CD8-positive, alpha-beta memory T cell (primary cell): Measurements from ENCODE around the gene NCBP1. TPM values are rescaled to one million over a fixed set of nuclear protein-coding genes. Genes with fewer than 3 reads are reported as not detected.

Source experiments
- CTCF ChIA-PET: fragments of 350-600 bp; sonication (Branson Sonifier 250); formaldehyde crosslinking; loops from one replicate; lab custom pipeline; 2021; ENCODE audit warnings: antibody characterized with exemption; lab: Charles Lee
- POLR2A ChIA-PET: fragments of 350-600 bp; sonication (Branson Sonifier 250); formaldehyde crosslinking; loops from one replicate; lab custom pipeline; 2021; ENCODE audit warnings: antibody characterized with exemption; lab: Charles Lee
- DNase-seq, 5 donors: peaks; one replicate each; pipeline versions ENCODE4 v3.0.0 to v3.0.0-alpha.2; 2020 to 2022; ENCODE audit warnings: mixed read lengths in 1 of 5
- H3K27ac ChIP-seq: one replicate; pipeline ENCODE4 v1.7.0; 2013; ENCODE audit warnings: low read depth, mild to moderate bottlenecking, low read length, moderate library complexity
- H3K27me3 ChIP-seq: 2 replicates; pipeline ENCODE4 v1.7.0; 2013; ENCODE audit warnings: low read length, mild to moderate bottlenecking; ENCODE audit not compliant: insufficient read depth, poor library complexity, severe bottlenecking
- H3K36me3 ChIP-seq: 2 replicates; pipeline ENCODE4 v1.7.0; 2013; ENCODE audit warnings: mild to moderate bottlenecking, low read length, moderate library complexity; ENCODE audit not compliant: insufficient read depth
- H3K4me1 ChIP-seq: 2 replicates; pipeline ENCODE4 v1.7.0; 2013; ENCODE audit warnings: mild to moderate bottlenecking, low read length, moderate library complexity; ENCODE audit not compliant: insufficient read depth
- H3K4me3 ChIP-seq: 2 replicates; pipeline ENCODE4 v1.7.0; 2013; ENCODE audit warnings: mild to moderate bottlenecking, low read length
- H3K9me3 ChIP-seq: 2 replicates; pipeline ENCODE4 v1.7.0; 2013; ENCODE audit warnings: mild to moderate bottlenecking, low read length
- H3K27ac Mint-ChIP-seq, 8 donors: one replicate each; pipeline ENCODE4 v1.8.0; 2020 to 2021; ENCODE audit warnings: mixed read lengths in 8 of 8, mild to moderate bottlenecking in 6 of 8, inconsistent platforms in 3 of 8, moderate library complexity in 3 of 8
- H3K27me3 Mint-ChIP-seq, 2 donors: one replicate each; pipeline ENCODE4 v1.8.0; 2020 to 2021; ENCODE audit warnings: mixed read lengths in 2 of 2, mild to moderate bottlenecking in 1 of 2, moderate library complexity in 1 of 2
- H3K36me3 Mint-ChIP-seq, 3 donors: one replicate each; pipeline ENCODE4 v1.8.0; 2020 to 2021; ENCODE audit warnings: mixed read lengths in 3 of 3, inconsistent platforms in 1 of 3, mild to moderate bottlenecking in 1 of 3
- H3K4me1 Mint-ChIP-seq, 3 donors: one replicate each; pipeline ENCODE4 v1.8.0; 2020 to 2021; ENCODE audit warnings: mixed read lengths in 3 of 3, inconsistent platforms in 1 of 3, mild to moderate bottlenecking in 1 of 3
- H3K4me3 Mint-ChIP-seq, 7 donors: one replicate each; pipeline ENCODE4 v1.8.0; 2020 to 2021; ENCODE audit warnings: mixed read lengths in 7 of 7, mild to moderate bottlenecking in 6 of 7, moderate library complexity in 4 of 7, inconsistent platforms in 2 of 7
- H3K9me3 Mint-ChIP-seq, 5 donors: one replicate each; pipeline ENCODE4 v1.8.0; 2020 to 2022; ENCODE audit warnings: mixed read lengths in 5 of 5, mild to moderate bottlenecking in 3 of 5, moderate library complexity in 2 of 5, inconsistent platforms in 1 of 5
- polyA plus RNA-seq: library from polyadenylated mRNA; unstranded; fragments of 300-500 nt; fragmentation: Illumina TruSeq; gene quantifications from one replicate; pipeline ENCODE4 v1.2.3, GENCODE V29; 2021
- total RNA-seq, 2 experiments: library from RNA; stranded (reverse); gene quantifications; one replicate each; pipeline ENCODE4 v1.2.3, GENCODE V29; 2021

NCBP1 gene
- total and polyA plus RNA-seq, 3 experiments from 2014 or later, result 15.4 to 49.6 (median 47.7) TPM

DNA sequence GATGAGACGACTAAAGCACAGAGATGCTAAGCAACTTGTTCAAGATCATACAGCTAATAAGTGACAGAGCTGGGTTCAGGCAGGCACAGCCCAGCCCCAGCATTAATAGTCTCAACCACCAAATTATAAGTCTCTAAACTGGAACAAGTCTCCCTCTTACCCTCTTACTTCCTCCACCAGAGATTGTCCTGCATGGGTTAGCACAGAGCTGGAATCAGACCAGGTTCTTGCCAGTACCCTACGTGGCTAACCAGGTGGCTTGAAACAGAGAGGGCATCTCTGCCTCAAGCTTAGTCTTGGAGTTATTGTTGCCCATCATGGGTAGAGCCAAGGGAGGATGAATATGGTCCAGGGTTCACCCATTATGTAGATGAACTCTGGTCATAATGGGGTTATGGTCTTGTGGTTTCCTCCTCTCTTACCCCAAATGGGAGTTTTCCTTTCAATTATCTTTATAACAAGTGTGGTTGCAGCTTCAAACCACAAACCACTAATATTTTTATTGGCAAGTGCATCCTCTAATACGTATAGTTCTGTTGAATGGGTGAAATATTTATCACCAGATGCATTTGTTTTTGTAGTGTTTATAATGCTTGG lies 71.8 kb downstream of the NCBP1 start:
- H3K36me3 Mint-ChIP-seq, result no peaks in the 10 kb centered on the region
- H3K4me1 Mint-ChIP-seq, result peaks cover 22 to 29% (median 24%) of the 10 kb centered on the region in 3 donors
- no peak overlapping the region for H3K4me3 Mint-ChIP-seq
- peaks cover 7 to 40% of the 10 kb centered on the region in 2 donors for H3K27me3 Mint-ChIP-seq
- CTCF ChIA-PET, result interaction anchor here (1.6 to 2.0 kb wide), 2 partner anchors 8 to 197 kb away, joined by 8 to 9 read pairs; partner anchors contain the start of gene XPA
- Histone ChIP-seq H3K9me3 (no peaks in the 10 kb centered on the region), H3K36me3 (no peaks in the 10 kb centered on the region), H3K4me1 (peaks cover 13% of the 10 kb centered on the region), H3K27me3 (peaks cover 4% of the 10 kb centered on the region), H3K27ac (no peak overlapping the region), H3K4me3 (no peak overlapping the region)
- peak in 1 of 5 donors; percentile 20 for DNase-seq
- peak overlapping the region in 1 of 8 donors; percentile 25 for H3K27ac Mint-ChIP-seq
- no peaks in the 10 kb centered on the region for H3K9me3 Mint-ChIP-seq
- POLR2A ChIA-PET, result interaction anchor here (2.5 kb wide), 1 partner anchor 9 kb away, joined by 9 read pairs; the partner anchor contains the start of gene XPA

DNA sequence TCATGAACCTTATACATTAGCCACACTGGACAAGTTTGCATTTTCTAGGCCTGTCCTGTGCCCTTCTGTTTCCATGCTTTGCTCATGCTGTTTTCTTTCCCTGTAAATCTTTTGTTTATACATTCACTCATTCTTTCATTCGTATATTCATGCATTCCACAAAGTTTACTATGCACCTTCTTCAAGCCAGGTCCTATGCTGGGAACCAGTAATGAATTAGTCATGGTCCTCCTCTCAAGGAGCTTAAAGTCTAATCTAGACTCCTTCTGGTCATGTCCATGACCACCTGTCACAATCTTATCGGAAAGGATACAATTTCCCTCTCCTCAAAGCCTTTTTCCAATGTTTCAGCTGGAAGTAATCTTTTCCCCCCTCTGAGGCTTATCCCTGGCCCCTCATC lies 72.6 kb downstream of the NCBP1 start:
- Mint-ChIP-seq H3K4me3 (no peak overlapping the region), H3K27me3 (peaks cover 7 to 38% of the 10 kb centered on the region in 2 donors), H3K9me3 (no peaks in the 10 kb centered on the region), H3K4me1 (peaks cover 29 to 36% (median 31%) of the 10 kb centered on the region in 3 donors), H3K27ac (no peak overlapping the region), H3K36me3 (no peaks in the 10 kb centered on the region)
- H3K27me3 ChIP-seq, result peaks cover 4% of the 10 kb centered on the region
- DNase-seq, result no peak
- ChIA-PET POLR2A (interaction anchor here (2.5 kb wide), 1 partner anchor 9 kb away, joined by 9 read pairs; the partner anchor contains the start of gene XPA), CTCF (interaction anchor here (1.6 to 2.0 kb wide), 2 partner anchors 9 to 196 kb away, joined by 8 to 9 read pairs; partner anchors contain the start of gene XPA)
- H3K27ac ChIP-seq, result no peak overlapping the region
- H3K36me3 ChIP-seq, result no peaks in the 10 kb centered on the region
- H3K4me3 ChIP-seq, result no peak overlapping the region
- H3K4me1 ChIP-seq, result peaks cover 19% of the 10 kb centered on the region
- no peaks in the 10 kb centered on the region for H3K9me3 ChIP-seq

DNA sequence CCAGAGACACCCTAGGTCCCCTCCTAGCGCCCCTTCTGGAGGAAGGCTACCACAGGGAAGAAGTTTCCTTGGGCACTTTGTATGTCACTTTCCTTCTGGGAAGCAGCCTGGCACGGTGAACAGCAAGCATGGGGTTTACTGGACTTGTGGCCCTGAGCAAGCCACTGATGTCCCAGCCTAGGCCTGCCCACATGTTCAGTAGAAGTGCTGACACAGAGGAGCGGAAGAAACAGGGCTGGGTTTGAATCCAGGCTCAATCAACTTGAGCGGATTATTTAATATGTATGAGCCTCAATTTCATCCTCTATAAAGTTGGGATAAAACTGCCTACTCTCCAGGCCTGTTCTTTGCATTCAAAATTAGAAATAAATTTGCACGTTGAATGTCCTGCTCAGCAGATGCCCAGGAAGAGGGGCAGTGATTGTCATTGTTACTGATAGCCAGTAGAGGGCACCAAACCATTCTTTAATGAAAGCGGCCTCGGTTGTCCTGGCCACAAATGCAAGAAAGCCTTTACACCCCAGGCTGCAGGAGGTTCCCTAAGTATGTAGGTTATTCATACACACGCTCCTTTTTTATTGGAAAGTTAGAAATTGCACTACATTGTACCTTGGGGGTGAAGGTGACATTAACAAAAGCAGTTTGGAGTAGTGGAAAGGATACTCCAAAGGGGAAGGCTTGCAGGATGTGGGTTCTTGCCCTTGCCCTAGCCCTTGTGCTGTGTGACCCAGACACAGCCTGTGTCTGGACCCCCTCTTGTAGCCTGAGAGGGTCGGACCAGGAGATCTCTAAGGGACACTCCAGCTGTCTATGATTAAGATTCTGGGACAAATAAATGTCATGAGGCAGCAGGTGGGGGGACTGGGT lies 77.0 kb downstream of the NCBP1 start:
- no peaks in the 10 kb centered on the region for H3K36me3 Mint-ChIP-seq
- H3K4me3 Mint-ChIP-seq, result peak overlapping the region in 4 of 7 donors; percentile 28 to 59 (median 40)
- peaks cover 4% of the 10 kb centered on the region for H3K27me3 ChIP-seq
- H3K36me3 ChIP-seq, result no peaks in the 10 kb centered on the region
- ChIA-PET CTCF (interaction anchor here (0.9 to 1.5 kb wide), 2 partner anchors 26 to 335 kb away, joined by 3 to 4 read pairs; no protein-coding TSS in a partner anchor), POLR2A (no interaction called here)
- no peak overlapping the region for H3K27ac ChIP-seq
- DNase-seq, result peak; percentile 13 to 61 (median 56)
- peaks cover 7 to 31% of the 10 kb centered on the region in 2 donors for H3K27me3 Mint-ChIP-seq
- no peak overlapping the region for H3K4me3 ChIP-seq
- peaks cover 25% of the 10 kb centered on the region for H3K4me1 ChIP-seq
- no peaks in the 10 kb centered on the region for H3K9me3 Mint-ChIP-seq
- H3K4me1 Mint-ChIP-seq, result peaks cover 28 to 38% (median 38%) of the 10 kb centered on the region in 3 donors
- no peaks in the 10 kb centered on the region for H3K9me3 ChIP-seq
- peak overlapping the region in 6 of 8 donors; percentile 21 to 81 (median 50) for H3K27ac Mint-ChIP-seq

DNA sequence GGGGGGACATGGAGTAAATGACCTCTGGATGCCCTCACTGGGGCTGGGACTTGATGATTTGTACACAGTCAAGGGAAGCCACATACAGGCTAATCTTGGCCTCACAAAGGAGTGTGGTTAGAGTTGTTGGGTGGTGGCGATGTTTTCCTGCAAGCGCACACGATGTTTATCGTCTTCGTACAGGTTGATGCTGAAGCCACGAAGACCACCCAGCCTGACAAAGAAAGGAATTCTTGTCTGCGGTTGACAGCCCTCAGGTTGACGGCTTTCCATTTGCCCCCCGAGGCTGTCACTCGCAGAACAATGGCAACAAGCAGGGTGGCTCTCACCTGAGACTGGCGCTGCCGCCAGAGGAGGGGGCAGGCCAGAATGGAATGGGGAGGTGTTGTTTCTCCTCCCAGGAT lies 77.6 kb downstream of the NCBP1 start:
- H3K4me1 ChIP-seq, result peaks cover 19% of the 10 kb centered on the region
- CTCF ChIA-PET, result interaction anchor here (0.9 to 1.5 kb wide), 2 partner anchors 26 to 334 kb away, joined by 3 to 4 read pairs; no protein-coding TSS in a partner anchor
- H3K27ac Mint-ChIP-seq, result peak overlapping the region in 6 of 8 donors; percentile 14 to 81 (median 50)

DNA sequence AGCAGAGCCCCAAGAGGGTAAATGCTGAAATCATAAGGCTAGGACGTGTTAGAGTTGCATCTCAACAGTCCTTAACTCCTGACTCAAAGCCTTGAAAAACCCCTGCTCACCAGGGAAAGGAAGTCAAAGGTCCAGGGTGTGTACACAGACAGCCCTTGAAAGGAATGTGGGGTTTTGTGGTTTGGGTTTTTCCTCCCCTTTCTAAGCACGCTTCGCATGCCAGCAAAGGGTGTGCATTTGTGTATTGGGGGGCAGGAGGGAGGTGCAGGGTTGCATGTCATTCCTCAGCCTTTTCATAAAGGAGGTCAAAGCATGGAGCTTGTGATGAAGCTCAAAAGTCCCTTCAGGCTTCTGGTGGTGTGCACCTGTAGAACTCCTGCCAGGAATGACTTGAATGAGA lies 80.8 kb downstream of the NCBP1 start:
- peak in 1 of 5 donors; percentile 23 for DNase-seq
- Histone ChIP-seq H3K36me3 (no peaks in the 10 kb centered on the region), H3K9me3 (no peaks in the 10 kb centered on the region), H3K27ac (no peak overlapping the region), H3K27me3 (peaks cover 4% of the 10 kb centered on the region), H3K4me3 (no peak overlapping the region), H3K4me1 (peaks cover 18% of the 10 kb centered on the region)
- Mint-ChIP-seq H3K27me3 (peaks cover 3 to 19% of the 10 kb centered on the region in 2 donors), H3K36me3 (peaks cover 0 to 3% (median 0%) of the 10 kb centered on the region in 3 donors), H3K4me1 (peaks cover 21 to 30% (median 29%) of the 10 kb centered on the region in 3 donors), H3K9me3 (no peaks in the 10 kb centered on the region), H3K27ac (peak overlapping the region in 1 of 8 donors; percentile 29), H3K4me3 (no peak overlapping the region)
- POLR2A ChIA-PET, result no interaction called here
- CTCF ChIA-PET, result interaction anchor here (1.3 kb wide), 1 partner anchor 187 kb away, joined by 4 read pairs; no protein-coding TSS in a partner anchor

More for the DNA sequence above, 77.6 kb downstream of the NCBP1 start:
- POLR2A ChIA-PET, result interaction anchor here (0.6 kb wide), 1 partner anchor 51 kb away, joined by 3 read pairs; no protein-coding TSS in a partner anchor
- Mint-ChIP-seq H3K9me3 (no peaks in the 10 kb centered on the region), H3K4me1 (peaks cover 22 to 31% (median 31%) of the 10 kb centered on the region in 3 donors), H3K36me3 (no peaks in the 10 kb centered on the region), H3K27me3 (peaks cover 7 to 31% of the 10 kb centered on the region in 2 donors), H3K4me3 (peak overlapping the region in 4 of 7 donors; percentile 28 to 59 (median 40))
- no peaks in the 10 kb centered on the region for H3K36me3 ChIP-seq
- peak in 1 of 5 donors; percentile 34 for DNase-seq
- no peak overlapping the region for H3K27ac ChIP-seq
- H3K27me3 ChIP-seq, result peaks cover 4% of the 10 kb centered on the region
- H3K9me3 ChIP-seq, result no peaks in the 10 kb centered on the region
- H3K4me3 ChIP-seq, result no peak overlapping the region

DNA sequence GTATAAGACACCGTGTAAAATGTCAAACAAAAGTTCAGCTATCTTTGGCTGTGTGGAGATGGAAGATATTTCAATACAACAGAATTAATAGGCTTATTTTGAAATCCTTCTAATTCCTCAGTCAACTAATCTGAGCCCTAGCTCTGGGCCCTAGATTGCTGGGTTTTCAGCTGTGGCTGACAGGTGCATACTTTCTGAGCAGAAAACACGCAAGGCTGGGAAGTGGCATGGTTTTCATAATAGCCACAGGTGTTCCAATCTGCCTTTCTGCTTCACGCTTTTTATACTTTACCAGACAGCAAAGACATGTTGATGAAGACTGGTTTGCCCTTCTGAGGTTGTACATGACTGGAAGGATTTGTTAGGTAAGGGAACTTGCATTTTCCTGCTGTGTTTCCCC lies 84.2 kb downstream of the NCBP1 start:
- Mint-ChIP-seq H3K4me3 (no peak overlapping the region), H3K36me3 (peaks cover 0 to 9% (median 0%) of the 10 kb centered on the region in 3 donors), H3K27me3 (peaks cover 9 to 28% of the 10 kb centered on the region in 2 donors), H3K4me1 (peaks cover 8 to 17% (median 16%) of the 10 kb centered on the region in 3 donors), H3K27ac (no peak overlapping the region), H3K9me3 (peaks cover 5 to 10% (median 5%) of the 10 kb centered on the region in 5 donors)
- DNase-seq, result no peak
- ChIA-PET CTCF (no interaction called here), POLR2A (interaction anchor here (0.6 kb wide), 1 partner anchor 150 kb away, joined by 6 read pairs; no protein-coding TSS in a partner anchor)
- Histone ChIP-seq H3K27me3 (no peaks in the 10 kb centered on the region), H3K36me3 (no peaks in the 10 kb centered on the region), H3K4me1 (peaks cover 10% of the 10 kb centered on the region), H3K4me3 (no peak overlapping the region), H3K27ac (no peak overlapping the region), H3K9me3 (no peaks in the 10 kb centered on the region)

DNA sequence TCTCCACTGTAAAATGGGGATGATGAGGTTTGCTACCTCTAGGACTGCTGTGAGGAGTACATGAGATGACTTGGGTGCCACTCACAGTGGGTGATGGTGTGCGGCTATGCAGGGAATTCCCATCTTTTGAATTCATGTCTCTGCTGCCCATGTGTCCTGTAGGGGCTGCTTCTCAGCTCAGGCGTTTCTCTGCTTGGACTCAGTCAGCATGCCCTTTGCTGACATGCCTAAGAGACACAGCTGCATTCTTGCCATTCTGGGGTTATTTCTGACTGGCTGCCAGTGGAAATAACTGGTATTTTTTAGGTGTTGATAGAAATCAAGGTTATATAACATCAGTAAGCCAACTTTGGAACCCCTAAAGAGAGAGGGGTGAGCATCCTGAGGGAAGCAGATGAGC lies 87.8 kb downstream of the NCBP1 start:
- no peak for DNase-seq
- Histone ChIP-seq H3K9me3 (no peaks in the 10 kb centered on the region), H3K4me3 (no peak overlapping the region), H3K36me3 (no peaks in the 10 kb centered on the region), H3K27ac (no peak overlapping the region), H3K27me3 (no peaks in the 10 kb centered on the region), H3K4me1 (no peaks in the 10 kb centered on the region)
- Mint-ChIP-seq H3K36me3 (peaks cover 0 to 9% (median 0%) of the 10 kb centered on the region in 3 donors), H3K4me1 (no peaks in the 10 kb centered on the region), H3K27ac (no peak overlapping the region), H3K4me3 (no peak overlapping the region), H3K9me3 (peaks cover 5 to 10% (median 5%) of the 10 kb centered on the region in 5 donors), H3K27me3 (peaks cover 10 to 45% of the 10 kb centered on the region in 2 donors)
- ChIA-PET POLR2A (no interaction called here), CTCF (no interaction called here)
